Measurements from ENCODE around the gene FMNL2. TPM values are rescaled to one million over a fixed set of nuclear protein-coding genes. Genes with fewer than 3 reads are reported as not detected.

FMNL2 gene
- total and polyA plus RNA-seq, 2 of the 4 experiments (the other 2 are of a cell fraction): 10.9 to 11.4 TPM

DNA sequence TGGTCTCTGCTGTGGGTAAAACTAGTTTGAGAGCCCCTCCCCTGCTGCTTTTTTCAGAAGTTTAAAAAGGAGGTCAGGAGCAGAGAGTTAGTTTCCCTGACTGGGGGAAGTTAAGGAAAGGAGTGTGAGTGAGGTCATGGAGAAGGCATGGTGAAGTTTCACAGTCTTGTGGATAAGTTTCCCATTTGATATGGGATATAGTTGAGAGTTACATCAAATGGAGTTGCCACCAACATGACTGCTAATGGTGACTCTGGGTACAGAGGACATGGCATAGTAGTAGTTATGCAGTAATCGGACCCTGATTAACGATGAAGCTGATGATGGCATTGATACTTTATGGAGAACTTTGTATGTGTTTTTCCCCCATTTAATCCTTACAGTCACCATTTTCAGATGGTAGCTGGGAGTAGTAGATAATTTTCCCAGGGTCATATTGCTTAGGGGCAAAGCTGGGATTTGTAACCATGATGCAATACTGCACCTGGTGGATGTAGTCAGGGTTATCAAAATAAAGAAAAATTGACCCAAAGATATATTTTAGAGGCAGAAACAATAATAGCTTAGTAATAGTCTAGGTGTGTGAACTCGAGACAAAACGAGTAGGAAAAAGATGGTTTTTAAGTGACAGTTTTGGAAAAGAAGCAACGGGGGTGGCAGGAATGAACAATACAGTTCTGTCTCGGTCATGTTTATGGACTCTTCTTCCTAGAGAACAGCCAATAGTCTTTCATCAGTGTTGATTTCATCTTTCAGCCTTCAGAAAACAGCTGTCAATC, 74.6 kb downstream of the FMNL2 start:
- H2BK5ac ChIP-seq (ENCODE audit: low read depth, low read length, poor library complexity, severe bottlenecking): peak overlapping the region; percentile 17
- no peak for ATAC-seq (ENCODE audit: low read depth)
- 0 out of 4 replicates have a peak overlapping the region, but pooled peaks of 1 of the 2 experiments have one; percentile 6 for H4K8ac ChIP-seq (ENCODE audit: low read depth in 2 of 2, low read length in 2 of 2)
- H3K9me3 ChIP-seq (ENCODE audit: control insufficient read depth, insufficient read depth, low read length): no peaks in the 10 kb centered on the region
- peaks cover 37 to 62% of the 10 kb centered on the region in 2 experiments for H3K79me1 ChIP-seq (ENCODE audit: low read depth in 1 of 2, low read length in 2 of 2)
- H3K4me3 ChIP-seq (ENCODE audit: insufficient read depth, low read depth, low read length): no peak overlapping the region
- no peak overlapping the region; the same call in 1 of the 2 replicates for H4K5ac ChIP-seq (ENCODE audit: low read depth, low read length)
- H4K91ac ChIP-seq (ENCODE audit: insufficient read depth, low read depth, low read length): peak overlapping the region; percentile 11; the same call in 1 of the 2 replicates
- no peak overlapping the region for H3K27ac ChIP-seq (ENCODE audit: insufficient read depth, low read length)
- H3K56ac ChIP-seq (ENCODE audit: extremely low read depth, insufficient read depth, low read length): no peak overlapping the region
- no TSS peak for BruUV-seq (replicated peaks)
- 0 out of 2 replicates have a peak overlapping the region, but pooled peaks have one; percentile 20 for H2BK20ac ChIP-seq (ENCODE audit: low read depth, low read length)
- no peak overlapping the region for H3K4me2 ChIP-seq (ENCODE audit: low read depth, low read length)
- peaks cover 8% of the 10 kb centered on the region; the same call in 1 of the 2 replicates for H3K4me1 ChIP-seq (ENCODE audit: control insufficient read depth, insufficient read depth, low read length)
- POLR2A ChIA-PET (ENCODE audit: unreplicated experiment): no interaction called here
- no peak overlapping the region for H3K9ac ChIP-seq (ENCODE audit: low read depth, low read length)
- in situ Hi-C loops (cut with MboI; ENCODE audit: low sequenced_read_pairs): no loop called here
- no peak overlapping the region; the same call in 1 of the 2 replicates for H3K18ac ChIP-seq (ENCODE audit: low read depth, low read length)
- H2AK9ac ChIP-seq (replicated peaks; ENCODE audit: low read depth, low read length, poor library complexity): no peak overlapping the region
- TF ChIP-seq CEBPB (IDR thresholded peaks at IDR 0.05; ENCODE audit: low read depth, low read length): 0 out of 2 replicates have a peak, but pooled peaks have one; percentile 33
- TF ChIP-seq, protein P1, sequence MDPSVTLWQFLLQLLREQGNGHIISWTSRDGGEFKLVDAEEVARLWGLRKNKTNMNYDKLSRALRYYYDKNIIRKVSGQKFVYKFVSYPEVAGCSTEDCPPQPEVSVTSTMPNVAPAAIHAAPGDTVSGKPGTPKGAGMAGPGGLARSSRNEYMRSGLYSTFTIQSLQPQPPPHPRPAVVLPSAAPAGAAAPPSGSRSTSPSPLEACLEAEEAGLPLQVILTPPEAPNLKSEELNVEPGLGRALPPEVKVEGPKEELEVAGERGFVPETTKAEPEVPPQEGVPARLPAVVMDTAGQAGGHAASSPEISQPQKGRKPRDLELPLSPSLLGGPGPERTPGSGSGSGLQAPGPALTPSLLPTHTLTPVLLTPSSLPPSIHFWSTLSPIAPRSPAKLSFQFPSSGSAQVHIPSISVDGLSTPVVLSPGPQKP (IDR thresholded peaks at IDR 0.05; ENCODE audit: borderline replicate concordance, low read depth, low read length): no peak
- H3K4ac ChIP-seq (ENCODE audit: low read depth, low read length): no peak overlapping the region
- H2AK5ac ChIP-seq (ENCODE audit: low read depth, low read length): peak overlapping the region; percentile 40; the same call in 1 of the 2 replicates
- H3K27me3 ChIP-seq (ENCODE audit: control insufficient read depth, insufficient read depth, low read length): no peaks in the 10 kb centered on the region
- CTCF ChIA-PET: interaction anchor here (0.7 kb wide), 1 partner anchor 12 kb away, joined by 3 read pairs; no protein-coding TSS in a partner anchor
- dilution Hi-C loops (cut with HindIII; ENCODE audit: low sequenced_read_pairs, unreplicated experiment): no loop called here
- DNase-seq: no peak
- no peaks in the 10 kb centered on the region for H3K36me3 ChIP-seq (ENCODE audit: control insufficient read depth, insufficient read depth, low read length)
- H3K9me1 ChIP-seq (ENCODE audit: insufficient read depth, low read length): peaks cover 10% of the 10 kb centered on the region
- 0 out of 2 replicates have a peak overlapping the region, but pooled peaks have one; percentile 46 for H3K14ac ChIP-seq (replicated peaks; ENCODE audit: low read depth, low read length)
- WGBS, 2 experiments (ENCODE audit: extremely low coverage in 2 of 2, insufficient read length in 1 of 2): 93% methylated on average over 3 of the region's 6 CpGs; no CpG with 5 or more reads in 1 of the 2 experiments
- 0 out of 3 replicates have a peak overlapping the region, but pooled peaks have one; percentile 19 for H2BK15ac ChIP-seq (ENCODE audit: low read depth, low read length)
- H4K20me1 ChIP-seq (ENCODE audit: insufficient read depth, low read length): no peaks in the 10 kb centered on the region
- H2AFZ ChIP-seq (replicated peaks; ENCODE audit: low read length, poor library complexity): no peak overlapping the region
- H3K23ac ChIP-seq (ENCODE audit: low read depth, low read length): no peak overlapping the region
- H2BK120ac ChIP-seq (ENCODE audit: low read depth, low read length): no peak overlapping the region
- intact Hi-C loops (cut with micrococcal nuclease): no loop called here

All from IMR-90 (cell line).